ENCODE measurements around the gene MCCD1.
"Not testable (repeated sequence)": the region's sequence is repeated elsewhere in the genome, so short reads cannot be mapped to it uniquely, and the experiment has no call there.

The MCCD1 gene

DNA sequence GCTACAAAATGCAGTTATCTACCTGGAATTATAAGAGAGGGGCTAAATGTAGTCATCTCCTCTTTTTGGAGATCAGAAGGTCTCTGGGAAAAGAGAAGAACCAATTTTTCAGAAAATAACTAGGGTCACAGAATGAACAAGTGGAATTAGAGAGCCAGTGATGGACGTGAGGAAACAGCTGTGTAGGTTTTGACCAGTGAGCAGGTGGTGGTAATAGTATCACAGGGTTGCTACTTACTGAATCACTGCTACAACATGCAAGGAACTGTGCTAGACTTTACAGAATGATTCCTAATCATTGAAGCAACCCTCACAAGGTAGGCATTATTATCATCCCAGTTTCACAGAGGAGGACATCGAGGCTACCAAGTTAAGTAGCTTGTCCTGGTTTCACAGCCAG lies 15.9 kb downstream of the MCCD1 start:
- no peak for DNase-seq

DNA sequence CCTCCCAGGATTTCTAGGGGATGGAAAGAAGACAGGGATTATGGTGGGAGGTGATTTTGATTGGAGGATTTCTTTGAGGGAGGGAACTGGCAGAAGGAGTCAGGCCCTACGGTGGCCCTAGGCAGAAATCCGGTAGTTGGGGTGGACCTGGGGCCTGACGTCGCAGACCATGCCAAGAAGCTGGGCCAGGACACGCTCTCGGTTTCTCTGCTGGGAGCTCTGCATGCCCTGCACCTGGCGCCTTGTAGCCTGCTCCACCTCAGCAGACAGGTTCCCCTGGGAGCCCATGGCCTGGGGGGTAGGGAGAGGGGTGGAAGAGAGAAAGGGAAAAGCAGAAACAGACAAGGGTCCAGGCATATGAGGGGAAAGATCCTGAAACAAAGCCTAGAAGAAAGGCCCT lies 16.5 kb downstream of the MCCD1 start:
- DNase-seq = no peak

DNA sequence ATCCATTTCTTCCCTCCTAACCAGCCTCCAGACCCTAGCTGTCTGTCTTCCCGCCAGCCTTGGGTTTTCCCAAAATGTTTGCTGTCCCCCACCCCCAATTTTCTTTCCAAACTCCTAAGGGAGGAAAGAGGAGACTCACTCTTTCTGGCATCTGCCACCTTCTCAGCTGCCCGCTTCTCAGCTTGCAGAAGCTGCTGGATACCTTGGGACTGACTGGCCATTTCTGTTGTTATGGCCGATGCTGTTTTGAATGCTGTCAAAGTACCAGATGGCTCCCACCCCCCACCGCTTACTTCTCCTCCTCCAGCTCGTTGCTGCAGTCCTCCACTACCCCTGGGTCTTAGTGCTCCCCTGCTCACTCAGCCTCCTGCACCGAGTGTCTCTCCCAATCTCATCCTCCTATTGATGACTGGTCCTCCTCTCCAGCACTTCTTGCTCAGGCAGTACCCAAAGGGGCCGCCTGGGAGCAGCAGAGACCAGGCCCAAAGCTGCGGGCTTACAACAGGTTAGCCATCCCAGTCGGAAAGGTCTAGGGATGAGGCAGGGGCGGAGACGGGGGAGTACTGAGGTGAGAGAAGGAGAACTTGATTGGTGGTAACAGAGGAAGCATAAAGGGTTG lies 17.7 kb downstream of the MCCD1 start, which contains the start of gene ATP6V1G2:
Gene ATP6V1G2 (minus strand): TSS at position 270 of the 619 bp plus-strand sequence. CDS start 49 bp downstream, at position 221.
- DNase-seq = peak; percentile 49

DNA sequence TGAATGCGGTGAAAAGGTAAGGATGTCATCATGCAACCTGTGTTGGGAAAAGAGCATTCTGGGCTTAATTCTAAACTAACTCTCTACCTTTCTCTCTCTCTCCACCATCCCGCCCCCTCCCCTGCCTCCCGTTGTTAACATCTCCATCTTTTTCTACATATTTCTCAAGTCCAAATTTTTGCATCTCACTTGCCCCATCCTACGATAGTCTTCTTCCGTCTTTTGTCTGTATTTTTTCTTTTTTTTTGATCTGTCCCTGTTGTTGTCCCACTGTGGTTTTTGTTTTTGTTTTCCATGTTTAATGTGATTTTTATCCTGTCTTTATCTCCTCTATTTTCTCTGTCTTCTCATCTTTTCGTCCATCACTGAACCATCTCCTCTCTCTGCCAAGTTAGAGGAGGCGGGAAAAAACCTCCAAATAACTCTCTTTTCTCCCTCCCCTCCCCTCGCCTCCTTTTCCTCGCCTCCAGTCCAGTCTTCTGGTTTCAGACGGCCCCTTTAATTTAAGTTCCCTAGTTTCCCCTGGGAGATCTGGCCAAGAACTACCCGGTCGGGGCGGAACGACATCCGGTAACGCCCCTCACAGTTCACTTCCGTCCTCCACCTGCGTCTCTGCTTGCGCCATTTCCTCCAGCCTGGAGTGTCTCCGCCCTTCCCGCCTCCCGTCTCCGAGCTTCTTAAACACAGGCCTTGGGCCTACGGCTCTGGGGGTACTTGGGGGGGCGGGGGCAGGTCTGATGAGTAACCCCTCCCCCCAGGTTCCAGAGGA lies 18.4 kb downstream of the MCCD1 start, which contains the start of gene NFKBIL1:
Gene NFKBIL1 (plus strand): TSS at position 651 of the 769 bp plus-strand sequence. CDS start 87 bp downstream, at position 738.
- peak; percentile 43 for DNase-seq

DNA sequence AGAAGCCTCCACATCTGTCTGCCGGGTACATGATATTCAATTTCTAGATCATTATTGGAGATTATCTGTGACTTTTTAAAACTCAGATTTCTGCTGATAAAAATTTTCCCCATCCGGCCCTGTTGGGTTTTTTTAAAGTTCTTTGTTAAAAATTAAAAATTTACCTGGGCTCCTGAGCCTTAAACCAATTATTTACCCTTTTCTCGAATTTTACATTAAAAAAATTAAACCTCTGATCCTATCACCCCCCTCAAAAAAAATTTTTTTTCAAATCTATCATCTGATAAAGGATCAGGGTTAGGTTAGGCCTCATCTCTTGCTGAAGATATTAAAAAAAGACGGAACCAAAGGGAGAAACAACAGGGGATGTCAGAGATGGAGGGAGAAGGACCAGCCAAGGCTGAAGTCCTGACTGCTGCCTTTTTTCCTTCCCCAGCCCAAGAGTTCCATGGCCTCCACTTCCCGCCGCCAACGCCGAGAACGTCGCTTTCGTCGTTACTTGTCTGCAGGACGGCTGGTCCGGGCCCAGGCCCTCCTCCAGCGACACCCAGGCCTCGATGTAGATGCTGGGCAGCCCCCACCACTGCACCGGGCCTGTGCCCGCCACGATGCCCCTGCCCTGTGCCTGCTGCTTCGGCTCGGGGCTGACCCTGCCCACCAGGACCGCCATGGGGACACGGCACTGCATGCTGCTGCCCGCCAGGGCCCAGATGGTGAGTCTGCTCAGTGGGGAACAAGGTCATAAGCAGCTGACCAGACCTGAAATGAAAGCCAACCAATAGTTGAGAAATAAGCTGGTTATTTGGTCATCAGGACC lies 19.2 kb downstream of the MCCD1 start:
- no peak for DNase-seq

DNA sequence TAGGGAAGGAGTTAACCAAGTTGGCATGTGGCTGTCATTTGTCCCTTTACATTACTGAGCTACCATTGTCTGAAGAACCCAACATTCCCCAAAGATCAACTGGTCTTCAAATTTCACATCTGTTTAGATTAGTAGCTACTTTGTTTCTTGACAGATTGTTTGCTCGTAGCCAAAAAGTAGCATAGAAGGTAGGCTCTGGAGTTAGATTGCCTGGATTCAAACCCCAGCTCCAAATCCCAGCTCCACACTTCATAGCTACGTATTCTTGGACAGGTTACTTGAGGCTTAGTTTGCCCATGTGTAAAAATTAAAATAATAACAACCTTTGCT lies 19.7 kb downstream of the MCCD1 start:
- no peak for DNase-seq

DNA sequence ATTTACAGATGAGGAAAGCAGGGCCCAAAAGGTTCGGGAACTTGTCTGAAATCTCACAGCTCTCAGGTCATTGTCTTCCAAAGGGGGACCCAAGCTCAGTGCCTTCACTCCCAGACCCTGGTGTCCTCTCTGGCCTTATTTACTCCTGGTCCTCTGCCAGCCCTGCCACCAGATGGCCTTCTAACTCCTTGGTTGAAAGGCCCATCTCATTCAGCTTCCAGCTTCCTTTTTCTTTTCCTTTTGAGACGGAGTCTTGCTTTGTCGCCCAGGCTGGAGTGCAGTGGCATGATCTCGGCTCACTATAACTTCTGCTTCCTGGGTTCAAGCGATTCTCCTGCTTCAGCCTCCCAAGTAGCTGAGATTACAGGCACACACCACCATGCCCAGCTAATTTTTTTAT lies 22.6 kb downstream of the MCCD1 start:
- DNase-seq = not testable (repeated sequence)

DNA sequence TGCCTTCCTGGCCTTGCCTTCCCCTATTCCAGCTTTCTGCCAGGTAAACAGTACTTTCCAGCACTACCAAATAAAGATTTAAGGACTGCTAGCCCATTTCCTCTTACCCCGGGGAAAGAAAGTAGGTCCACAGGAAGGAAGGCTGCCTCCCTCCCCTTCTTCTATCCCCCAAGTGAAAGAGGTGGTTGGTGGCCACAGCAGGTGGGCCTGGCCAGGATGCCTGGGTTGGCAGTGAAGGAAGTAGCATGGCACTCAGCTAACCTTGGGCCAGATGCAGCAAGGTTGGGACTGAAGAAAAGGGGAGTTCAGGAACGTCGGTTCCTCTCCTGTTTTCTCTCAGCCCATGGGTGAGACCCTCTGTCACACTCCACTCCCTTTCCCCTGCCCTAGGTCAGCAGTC lies 27.5 kb downstream of the MCCD1 start:
- DNase-seq = no peak

DNA sequence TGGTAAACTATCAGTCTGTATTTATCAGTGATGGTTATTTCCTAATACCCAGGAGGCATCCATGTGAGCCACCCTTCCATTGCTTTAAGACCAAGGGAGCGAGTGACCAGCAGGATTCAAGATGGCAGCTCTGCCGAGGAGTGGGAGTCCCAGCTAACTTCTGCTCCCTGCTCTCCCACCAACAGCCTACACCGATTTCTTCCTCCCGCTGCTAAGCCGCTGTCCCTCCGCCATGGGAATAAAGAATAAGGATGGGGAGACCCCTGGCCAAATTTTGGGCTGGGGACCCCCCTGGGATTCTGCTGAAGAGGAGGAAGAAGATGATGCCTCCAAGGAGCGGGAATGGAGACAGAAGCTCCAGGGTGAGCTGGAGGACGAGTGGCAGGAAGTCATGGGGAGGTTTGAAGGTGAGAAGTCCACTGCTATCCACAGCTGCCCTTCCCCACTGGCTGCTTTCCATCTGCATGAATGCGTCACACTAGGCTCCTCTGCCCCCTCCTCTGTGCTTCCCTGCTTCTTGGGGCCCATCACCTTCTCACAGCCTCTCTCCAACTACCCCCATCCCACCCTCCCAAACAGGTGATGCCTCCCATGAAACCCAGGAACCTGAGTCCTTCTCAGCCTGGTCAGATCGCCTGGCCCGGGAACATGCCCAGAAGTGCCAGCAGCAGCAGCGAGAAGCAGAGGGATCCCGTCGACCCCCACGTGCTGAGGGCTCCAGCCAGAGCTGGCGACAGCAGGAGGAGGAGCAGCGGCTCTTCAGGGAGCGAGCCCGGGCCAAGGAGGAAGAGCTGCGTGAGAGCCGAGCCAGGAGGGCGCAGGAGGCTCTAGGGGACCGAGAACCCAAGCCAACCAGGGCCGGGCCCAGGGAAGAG lies 28.9 kb downstream of the MCCD1 start:
- no peak for DNase-seq

DNA sequence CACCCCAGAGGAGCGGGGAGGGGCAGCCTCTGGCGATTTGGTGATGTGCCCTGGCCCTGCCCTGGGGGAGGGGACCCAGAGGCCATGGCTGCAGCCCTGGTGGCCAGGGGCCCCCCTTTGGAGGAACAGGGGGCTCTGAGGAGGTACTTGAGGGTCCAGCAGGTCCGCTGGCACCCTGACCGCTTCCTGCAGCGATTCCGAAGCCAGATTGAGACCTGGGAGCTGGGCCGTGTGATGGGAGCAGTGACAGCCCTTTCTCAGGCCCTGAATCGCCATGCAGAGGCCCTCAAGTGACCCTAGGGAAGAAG lies 29.5 kb downstream of the MCCD1 start:
- no peak for DNase-seq

DNA sequence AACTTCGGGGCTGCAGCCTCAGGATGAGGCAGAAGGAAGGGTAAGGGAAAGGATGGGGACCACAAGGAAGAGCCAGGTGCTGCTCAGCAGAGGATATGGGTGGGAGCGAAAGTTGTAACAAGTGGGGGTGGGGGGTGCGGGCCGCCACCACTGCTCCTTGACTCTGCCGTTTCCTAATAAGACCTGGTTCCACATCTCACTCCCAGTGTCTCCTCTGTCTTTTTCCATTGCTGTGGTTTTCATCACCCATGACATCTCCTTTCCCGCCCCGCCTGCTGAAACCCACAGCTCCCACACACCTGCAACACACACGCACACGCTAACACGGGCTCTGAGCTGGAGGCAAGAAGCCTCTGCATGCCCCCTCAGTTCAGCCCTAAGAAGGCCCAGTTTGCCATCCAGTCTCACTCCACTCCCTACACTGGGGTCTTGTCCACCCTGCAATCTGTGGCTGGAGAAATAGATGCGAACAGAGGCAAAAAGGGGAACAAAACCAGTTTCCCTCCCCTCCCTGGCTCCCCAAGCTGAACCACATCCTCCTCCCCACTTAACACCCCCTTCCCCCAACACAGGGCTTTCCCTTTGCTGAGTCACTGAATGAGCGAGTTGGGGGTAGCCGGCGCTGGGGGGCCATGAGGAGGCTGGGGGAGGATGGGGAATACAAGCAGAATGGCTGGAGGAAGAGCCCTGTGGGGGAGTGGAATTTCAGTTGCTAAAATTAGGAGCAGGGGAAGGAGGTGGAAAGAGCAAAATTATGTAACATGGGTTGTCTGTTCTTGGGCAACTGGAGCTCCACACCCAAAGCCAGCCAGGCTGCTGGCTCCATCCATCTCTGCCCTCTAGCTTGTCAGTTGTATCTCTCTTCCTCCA lies 30.1 kb downstream of the MCCD1 start:
- DNase-seq = peak; percentile 43

DNA sequence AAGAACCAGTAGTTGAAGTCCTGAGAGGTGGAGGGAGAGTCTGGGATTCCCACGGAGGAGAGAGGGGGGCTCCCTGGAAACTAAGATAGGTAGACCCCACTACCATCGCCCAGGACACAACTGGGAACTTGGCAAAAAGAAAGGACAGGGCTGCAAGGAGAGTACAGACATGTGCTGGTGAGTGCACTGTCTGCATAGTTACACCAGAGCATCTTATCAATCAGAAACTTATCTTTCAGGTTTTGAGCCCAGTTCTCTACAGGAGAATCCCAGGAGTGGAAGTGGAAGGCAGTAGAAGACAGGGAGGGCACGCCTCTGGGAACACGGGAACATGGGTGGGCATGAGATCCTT lies 30.8 kb downstream of the MCCD1 start:
- no peak for DNase-seq

DNA sequence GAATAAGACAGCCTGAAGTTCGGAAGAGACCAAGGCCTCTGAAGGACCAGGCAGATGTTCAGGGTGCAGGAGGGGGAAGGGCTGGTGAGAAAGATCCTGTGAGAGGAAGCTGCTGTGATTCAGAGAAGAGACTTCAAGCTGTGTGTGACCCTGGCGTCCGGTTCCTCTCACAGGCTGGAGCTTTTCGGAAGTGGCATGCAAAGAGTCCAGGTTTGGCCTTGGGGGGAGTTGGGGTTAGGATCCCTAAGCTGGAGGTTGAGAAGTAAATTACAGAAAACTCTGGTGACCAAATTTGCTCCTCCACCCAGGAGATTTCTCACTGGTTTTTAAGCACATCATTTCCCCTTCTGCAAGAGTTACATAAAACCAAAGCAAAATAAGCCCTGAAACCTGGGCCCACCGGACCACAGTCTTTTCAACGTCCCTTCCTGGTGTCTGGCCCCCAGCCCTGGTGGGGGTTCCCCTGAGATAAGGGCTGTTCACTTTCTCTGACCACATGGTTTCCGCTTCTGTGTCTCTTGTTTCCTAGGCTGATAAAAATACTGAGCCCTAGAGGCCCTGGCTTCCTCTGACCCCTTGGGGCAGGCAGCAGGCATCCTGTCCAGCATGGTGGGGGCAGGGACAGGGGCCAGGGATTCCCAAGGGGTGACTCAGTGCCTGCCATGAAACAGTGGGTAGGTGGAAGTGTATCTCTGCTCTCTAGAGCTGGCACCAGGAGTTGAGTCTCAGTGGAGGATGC lies 31.4 kb downstream of the MCCD1 start:
- no peak for DNase-seq

DNA sequence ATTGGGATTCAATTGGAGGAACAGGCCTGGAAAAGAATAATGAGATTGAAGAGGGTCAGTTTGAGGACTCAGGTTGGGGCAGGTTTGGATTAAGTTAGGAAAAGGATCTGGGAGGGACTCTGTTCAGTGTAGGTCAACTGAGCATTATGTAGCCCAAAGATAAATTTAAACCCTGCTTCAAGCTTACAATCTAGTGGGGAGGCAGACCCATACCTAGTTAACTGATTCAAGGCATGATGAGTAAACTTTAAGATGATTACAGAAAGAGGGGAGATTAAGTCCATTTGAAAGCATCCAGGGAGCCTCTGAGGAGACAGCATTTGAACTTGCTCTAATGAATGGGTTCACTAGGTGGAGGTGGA lies 31.9 kb downstream of the MCCD1 start:
- no peak for DNase-seq

DNA sequence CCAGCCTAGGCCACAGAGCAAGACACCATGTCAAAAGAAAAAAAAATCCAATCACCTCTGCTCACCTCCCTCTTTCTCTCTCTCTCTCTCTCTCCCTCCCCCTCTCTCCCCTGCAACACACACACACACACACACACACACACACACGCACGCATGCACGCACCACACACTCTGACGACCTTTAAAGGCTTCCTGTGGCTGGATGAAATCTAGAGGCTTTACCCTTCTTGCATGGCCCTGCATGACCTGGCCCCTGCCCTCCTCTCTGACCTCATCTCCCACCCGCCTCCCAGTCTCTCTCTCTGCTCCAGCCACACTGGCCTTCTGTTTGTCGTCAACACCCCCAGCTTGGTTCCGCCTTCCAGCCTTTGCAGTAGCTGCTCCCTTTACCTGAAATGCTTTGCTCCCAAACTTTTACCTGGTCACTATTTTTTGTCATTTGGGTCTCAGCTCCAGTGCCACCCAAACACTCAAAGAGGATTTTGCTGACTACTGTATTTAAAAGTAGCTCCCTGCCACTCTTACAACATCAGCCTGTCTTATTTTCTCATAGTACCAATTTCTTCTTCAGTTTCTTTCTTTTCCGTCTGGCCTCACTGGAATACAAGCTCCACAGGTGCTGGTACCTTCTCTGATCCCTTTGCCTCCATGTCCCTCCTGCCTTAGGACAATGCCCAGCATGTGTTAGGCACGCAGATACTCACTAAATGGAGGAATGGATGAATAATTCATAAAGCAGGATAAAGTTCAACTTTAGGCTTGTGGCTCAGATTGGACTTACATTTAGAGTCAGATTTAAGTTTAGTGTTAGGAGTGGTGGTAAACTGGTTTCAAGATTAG lies 39.0 kb downstream of the MCCD1 start:
- no peak for DNase-seq

DNA sequence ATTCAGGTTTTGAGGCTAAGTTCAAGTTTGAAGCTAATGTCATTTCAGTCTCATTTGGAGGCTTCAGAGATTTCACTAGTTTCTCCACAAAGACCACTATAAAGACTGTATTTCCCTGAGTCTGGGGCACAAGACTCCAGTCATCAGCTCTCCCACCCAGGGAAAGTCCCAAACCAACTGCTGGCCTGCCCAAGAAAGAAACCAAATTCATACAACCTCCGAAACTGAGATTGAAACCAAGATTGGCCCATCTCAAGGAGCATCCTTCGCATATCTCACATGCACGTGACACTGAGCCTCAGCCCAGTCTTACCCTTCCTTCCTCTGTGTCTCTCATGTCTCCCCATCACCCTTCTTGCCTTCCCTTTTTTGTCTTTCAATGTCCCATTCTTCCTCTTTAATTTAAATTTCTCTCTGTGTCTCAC lies 39.8 kb downstream of the MCCD1 start:
- no peak for DNase-seq

DNA sequence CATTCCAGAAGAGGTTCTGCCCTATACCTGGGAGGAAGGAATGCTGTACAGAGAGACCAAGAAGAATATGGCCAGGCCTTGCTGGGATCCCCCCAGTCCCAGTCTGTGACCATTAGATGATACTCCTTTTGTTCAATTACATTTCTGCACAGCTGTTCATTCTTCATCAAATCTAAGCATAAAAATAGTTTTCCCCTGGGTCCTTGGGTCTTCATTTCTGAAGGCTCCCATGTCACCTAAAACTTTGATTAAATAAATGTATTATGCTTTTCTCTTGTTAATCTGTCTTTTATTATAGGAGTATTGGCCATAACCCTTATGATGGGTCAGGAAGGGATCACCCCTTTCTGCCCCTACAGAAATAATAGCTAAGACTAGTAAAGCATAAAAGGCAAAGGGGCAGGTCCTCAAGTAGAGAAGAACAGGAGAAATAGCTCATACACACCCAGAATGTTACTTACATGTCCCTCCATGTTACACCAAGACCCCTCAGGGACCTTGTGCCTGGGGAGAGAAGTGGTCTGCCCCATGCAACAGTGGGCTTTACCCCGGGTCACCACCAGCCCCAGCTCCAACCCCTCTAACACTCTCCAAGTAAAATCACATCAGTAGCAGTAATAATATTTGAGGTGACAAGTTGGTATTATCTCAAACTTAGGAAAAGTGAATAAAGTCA lies 41.2 kb downstream of the MCCD1 start:
- DNase-seq = no peak

DNA sequence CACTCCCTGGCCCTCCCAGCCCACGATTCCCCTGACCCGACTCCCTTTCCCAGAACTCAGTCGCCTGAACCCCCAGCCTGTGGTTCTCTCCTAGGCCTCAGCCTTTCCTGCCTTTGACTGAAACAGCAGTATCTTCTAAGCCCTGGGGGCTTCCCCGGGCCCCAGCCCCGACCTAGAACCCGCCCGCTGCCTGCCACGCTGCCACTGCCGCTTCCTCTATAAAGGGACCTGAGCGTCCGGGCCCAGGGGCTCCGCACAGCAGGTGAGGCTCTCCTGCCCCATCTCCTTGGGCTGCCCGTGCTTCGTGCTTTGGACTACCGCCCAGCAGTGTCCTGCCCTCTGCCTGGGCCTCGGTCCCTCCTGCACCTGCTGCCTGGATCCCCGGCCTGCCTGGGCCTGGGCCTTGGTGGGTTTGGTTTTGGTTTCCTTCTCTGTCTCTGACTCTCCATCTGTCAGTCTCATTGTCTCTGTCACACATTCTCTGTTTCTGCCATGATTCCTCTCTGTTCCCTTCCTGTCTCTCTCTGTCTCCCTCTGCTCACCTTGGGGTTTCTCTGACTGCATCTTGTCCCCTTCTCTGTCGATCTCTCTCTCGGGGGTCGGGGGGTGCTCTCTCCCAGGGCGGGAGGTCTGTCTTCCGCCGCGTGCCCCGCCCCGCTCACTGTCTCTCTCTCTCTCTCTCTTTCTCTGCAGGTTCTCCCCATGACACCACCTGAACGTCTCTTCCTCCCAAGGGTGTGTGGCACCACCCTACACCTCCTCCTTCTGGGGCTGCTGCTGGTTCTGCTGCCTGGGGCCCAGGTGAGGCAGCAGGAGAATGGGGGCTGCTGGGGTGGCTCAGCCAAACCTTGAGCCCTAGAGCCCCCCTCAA lies 43.5 kb downstream of the MCCD1 start, which contains the start of gene LTA:
Gene LTA (plus strand): TSS at position 249 of the 871 bp plus-strand sequence. CDS start 454 bp downstream, at position 703.
- DNase-seq = peak; percentile 66
